Esophagus muscularis mucosa (tissue), 3 donors: Measurements from ENCODE around the gene GLCE.

ENCODE experiments used
- EP300 ChIP-seq: sonication (generic); formaldehyde crosslinking; IDR thresholded peaks from one replicate; pipeline ENCODE4 v1.6.1; 2017; ENCODE audit warnings: antibody characterized with exemption
- TF ChIP-seq, protein P1 (sequence below), 3 experiments: fragments of 200-600 bp in 2 of 3; fragments of 450-650 bp in 1 of 3; sonication (generic) in 2 of 3; IDR thresholded peaks; one replicate each; pipeline ENCODE4 v1.5.1; 2017 to 2019; ENCODE audit warnings: antibody characterized with exemption in 3 of 3, mild to moderate bottlenecking in 2 of 3, moderate library complexity in 1 of 3

DNA sequence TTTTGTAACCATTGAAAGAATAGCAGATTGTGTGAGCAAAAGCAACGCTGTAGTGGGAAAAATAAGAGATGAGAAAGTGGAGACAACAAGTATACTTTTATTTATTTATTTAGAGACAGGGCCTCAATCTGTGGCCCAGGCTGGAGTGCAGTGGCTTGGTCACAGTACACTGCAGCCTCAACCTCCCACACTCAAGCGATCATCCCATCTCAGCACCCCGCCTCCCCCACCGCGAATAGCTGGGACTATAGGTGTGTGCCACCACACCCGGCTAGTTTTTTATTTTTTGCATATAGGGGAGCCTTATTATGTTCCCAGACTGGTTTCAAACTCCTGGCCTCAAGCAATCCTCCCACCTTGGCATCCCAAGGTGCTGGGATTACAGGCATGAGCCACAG is 1.6 kb upstream of the GLCE start:
- TF ChIP-seq, protein P1, sequence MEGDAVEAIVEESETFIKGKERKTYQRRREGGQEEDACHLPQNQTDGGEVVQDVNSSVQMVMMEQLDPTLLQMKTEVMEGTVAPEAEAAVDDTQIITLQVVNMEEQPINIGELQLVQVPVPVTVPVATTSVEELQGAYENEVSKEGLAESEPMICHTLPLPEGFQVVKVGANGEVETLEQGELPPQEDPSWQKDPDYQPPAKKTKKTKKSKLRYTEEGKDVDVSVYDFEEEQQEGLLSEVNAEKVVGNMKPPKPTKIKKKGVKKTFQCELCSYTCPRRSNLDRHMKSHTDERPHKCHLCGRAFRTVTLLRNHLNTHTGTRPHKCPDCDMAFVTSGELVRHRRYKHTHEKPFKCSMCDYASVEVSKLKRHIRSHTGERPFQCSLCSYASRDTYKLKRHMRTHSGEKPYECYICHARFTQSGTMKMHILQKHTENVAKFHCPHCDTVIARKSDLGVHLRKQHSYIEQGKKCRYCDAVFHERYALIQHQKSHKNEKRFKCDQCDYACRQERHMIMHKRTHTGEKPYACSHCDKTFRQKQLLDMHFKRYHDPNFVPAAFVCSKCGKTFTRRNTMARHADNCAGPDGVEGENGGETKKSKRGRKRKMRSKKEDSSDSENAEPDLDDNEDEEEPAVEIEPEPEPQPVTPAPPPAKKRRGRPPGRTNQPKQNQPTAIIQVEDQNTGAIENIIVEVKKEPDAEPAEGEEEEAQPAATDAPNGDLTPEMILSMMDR (IDR thresholded peaks at IDR 0.05) = no peak
- TF ChIP-seq EP300 = no peak
